OCI-LY1 (cell line): Measurements from ENCODE around the gene CD22.

Source experiments
- H2AFZ ChIP-seq: fragments of 200-600 bp; sonication (generic), shearing (Covaris generic); 2 replicates; pipeline ENCODE4 v1.6.0; 2014; ENCODE audit warnings: antibody characterized with exemption, mild to moderate bottlenecking, low read length
- H3F3A ChIP-seq: fragments of 200-600 bp; sonication (generic), shearing (Covaris generic); 2 replicates; pipeline ENCODE4 v1.6.0; 2014; ENCODE audit warnings: mild to moderate bottlenecking, antibody characterized with exemption, low read length, moderate library complexity; ENCODE audit not compliant: insufficient read depth
- H3K27ac ChIP-seq: fragments of 200-600 bp; sonication (generic); 2 replicates; pipeline ENCODE4 v1.5.1; 2014; ENCODE audit warnings: low read length, mixed run types, mild to moderate bottlenecking, low read depth; ENCODE audit not compliant: poor library complexity, severe bottlenecking
- H3K27me3 ChIP-seq: fragments of 200-600 bp; sonication (generic); 2 replicates; pipeline ENCODE4 v1.6.0; 2014; ENCODE audit warnings: antibody characterized with exemption, mild to moderate bottlenecking, low read length, moderate library complexity; ENCODE audit not compliant: insufficient read depth
- H3K36me3 ChIP-seq: fragments of 200-600 bp; sonication (generic); 2 replicates; pipeline ENCODE4 v1.6.1; 2014; ENCODE audit warnings: mild to moderate bottlenecking, antibody characterized with exemption, low read length, moderate library complexity, mixed read lengths; ENCODE audit not compliant: insufficient read depth
- H3K4me1 ChIP-seq: fragments of 200-600 bp; sonication (generic); 2 replicates; pipeline ENCODE4 v1.5.1; 2014; ENCODE audit warnings: mild to moderate bottlenecking, low read length, moderate library complexity; ENCODE audit not compliant: insufficient read depth, severe bottlenecking
- H3K4me2 ChIP-seq: fragments of 200-600 bp; sonication (generic), shearing (Covaris generic); 2 replicates; pipeline ENCODE4 v1.6.1; 2014; ENCODE audit warnings: low read length
- H3K4me3 ChIP-seq: fragments of 200-600 bp; sonication (generic); 2 replicates; pipeline ENCODE4 v1.5.1; 2014; ENCODE audit warnings: low read length, low read depth, mild to moderate bottlenecking, mixed read lengths; ENCODE audit not compliant: poor library complexity, severe bottlenecking
- H3K79me2 ChIP-seq: fragments of 200-600 bp; shearing (Covaris generic); 2 replicates; pipeline ENCODE4 v1.6.1; 2016; ENCODE audit warnings: mixed run types, low read length, mixed read lengths; ENCODE audit not compliant: insufficient read depth
- H3K9ac ChIP-seq: fragments of 200-600 bp; sonication (generic), shearing (Covaris generic); 2 replicates; pipeline ENCODE4 v1.6.1; 2014; ENCODE audit warnings: mild to moderate bottlenecking, low read length, mixed read lengths
- H3K9me2 ChIP-seq: fragments of 200-600 bp; sonication (generic), shearing (Covaris generic); 2 replicates; pipeline ENCODE4 v1.6.1; 2014; ENCODE audit warnings: low read depth, mild to moderate bottlenecking, low read length, mixed read lengths
- H3K9me3 ChIP-seq: fragments of 200-600 bp; shearing (Covaris generic); 2 replicates; pipeline ENCODE4 v1.6.1; 2014; ENCODE audit warnings: low read length, mixed read lengths
- H4K20me1 ChIP-seq: fragments of 200-600 bp; sonication (generic), shearing (Covaris generic); 2 replicates; pipeline ENCODE4 v1.6.0; 2016; ENCODE audit warnings: mild to moderate bottlenecking, low read length; ENCODE audit not compliant: insufficient read depth
- CTCF ChIP-seq: fragments of 200-600 bp; sonication (generic), shearing (Covaris generic); IDR thresholded peaks from 2 replicates; pipeline ENCODE4 v1.5.1; 2017; ENCODE audit warnings: mild to moderate bottlenecking, antibody characterized with exemption, low read length, moderate library complexity, mixed read lengths
- EZH2 ChIP-seq: fragments of 200-600 bp; sonication (generic), shearing (Covaris generic); IDR thresholded peaks from 2 replicates; pipeline ENCODE4 v1.8.0; 2017; ENCODE audit warnings: borderline replicate concordance, mixed run types, mild to moderate bottlenecking, antibody characterized with exemption, low read length, moderate library complexity, mixed read lengths

CD22 gene

GRCh38 chr19:35307931-35308330 lies 21.1 kb upstream of the CD22 start:
- Histone ChIP-seq H3K79me2 (no peaks in the 10 kb centered on the region), H2AFZ (no peak overlapping the region), H3K27me3 (no peaks in the 10 kb centered on the region), H3F3A (no peaks in the 10 kb centered on the region), H3K9ac (no peak overlapping the region), H3K4me2 (no peak overlapping the region), H4K20me1 (no peaks in the 10 kb centered on the region), H3K9me2 (no peaks in the 10 kb centered on the region), H3K27ac (no peak overlapping the region), H3K9me3 (no peaks in the 10 kb centered on the region), H3K36me3 (no peaks in the 10 kb centered on the region), H3K4me1 (peaks cover 14% of the 10 kb centered on the region), H3K4me3 (no peak overlapping the region)
- TF ChIP-seq CTCF (no peak), EZH2 (no peak)

DNA sequence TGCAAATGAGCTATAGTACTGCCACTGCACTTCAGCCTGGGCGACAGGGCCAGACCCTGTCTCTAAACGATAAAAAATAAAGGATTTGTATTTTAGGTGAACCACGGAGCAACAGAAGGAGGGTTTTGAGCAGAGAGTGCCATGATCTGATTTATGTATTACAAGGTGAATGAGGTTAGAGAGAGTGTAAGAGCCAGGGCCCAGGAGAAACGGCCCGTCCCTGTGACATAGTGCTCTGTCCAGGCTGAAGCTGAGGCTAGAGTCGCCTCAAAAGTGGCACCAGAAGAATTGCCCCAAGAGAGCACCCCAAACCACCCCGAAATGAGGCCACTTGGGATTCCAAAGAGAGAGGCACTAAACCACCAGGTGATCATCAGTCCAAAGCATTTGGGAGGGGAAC lies 20.1 kb upstream of the CD22 start:
- Histone ChIP-seq H3K9me2 (no peaks in the 10 kb centered on the region), H3K27ac (no peak overlapping the region), H2AFZ (no peak overlapping the region)

GRCh38 chr19:35309481-35310279 lies 19.3 kb upstream of the CD22 start:
- Histone ChIP-seq H3F3A (no peaks in the 10 kb centered on the region), H3K36me3 (no peaks in the 10 kb centered on the region), H3K9ac (no peak overlapping the region), H3K27me3 (no peaks in the 10 kb centered on the region), H4K20me1 (no peaks in the 10 kb centered on the region), H3K27ac (no peak overlapping the region), H3K9me3 (no peaks in the 10 kb centered on the region), H3K4me3 (no peak overlapping the region), H3K4me1 (peaks cover 14% of the 10 kb centered on the region), H3K4me2 (no peak overlapping the region), H3K79me2 (no peaks in the 10 kb centered on the region), H3K9me2 (no peaks in the 10 kb centered on the region), H2AFZ (no peak overlapping the region)
- TF ChIP-seq CTCF (no peak), EZH2 (no peak)

More for the DNA sequence above, 20.1 kb upstream of the CD22 start:
- no peak overlapping the region for H3K4me3 ChIP-seq
- TF ChIP-seq CTCF (no peak), EZH2 (no peak)
- H4K20me1 ChIP-seq: no peaks in the 10 kb centered on the region
- no peaks in the 10 kb centered on the region for H3K27me3 ChIP-seq
- peaks cover 14% of the 10 kb centered on the region for H3K4me1 ChIP-seq
- no peaks in the 10 kb centered on the region for H3K9me3 ChIP-seq
- H3K79me2 ChIP-seq: no peaks in the 10 kb centered on the region
- no peak overlapping the region for H3K9ac ChIP-seq
- H3F3A ChIP-seq: no peaks in the 10 kb centered on the region
- H3K36me3 ChIP-seq: no peaks in the 10 kb centered on the region
- no peak overlapping the region for H3K4me2 ChIP-seq
